ENCODE data around the gene REXO1. TPM values are rescaled to one million over a fixed set of nuclear protein-coding genes. Genes with fewer than 3 reads are reported as not detected.

REXO1 gene
- total RNA-seq, 2 donors from 2014 or later: 42.0 to 51.7 TPM

- H3K27me3 ChIP-seq: no peaks in the 10 kb centered on the region
- H3K9ac ChIP-seq (ENCODE audit: low read depth in 2 of 2, low read length in 2 of 2): peak overlapping the region; percentile 87 to 98
- TF ChIP-seq CTCF (IDR thresholded peaks at IDR 0.05): no peak
These were observed 8.7 kb upstream of the REXO1 start for GRCh38 chr19:1856698-1857603.

GRCh38 chr19:1856345-1856697, 8.0 kb upstream of the REXO1 start:
- peak overlapping the region; percentile 87 to 98 for H3K9ac ChIP-seq (ENCODE audit: low read depth in 2 of 2, low read length in 2 of 2)
- no peaks in the 10 kb centered on the region for H3K36me3 ChIP-seq
- TF ChIP-seq CTCF (IDR thresholded peaks at IDR 0.05): no peak
- H3K27me3 ChIP-seq: no peaks in the 10 kb centered on the region
- intact Hi-C loops (cut with DNase I): no loop called here
- no peaks in the 10 kb centered on the region for H3K9me3 ChIP-seq
- peak overlapping the region; percentile 45 for H3K4me3 ChIP-seq
- peak overlapping the region; percentile 98 for H3K27ac ChIP-seq
- no peak for DNase-seq
- H3K4me1 ChIP-seq: peaks cover 56% of the 10 kb centered on the region

More at GRCh38 chr19:1856698-1857603, 8.7 kb upstream of the REXO1 start:
- Histone ChIP-seq H3K4me3 (peak overlapping the region; percentile 45), H3K27ac (peak overlapping the region; percentile 98), H3K9me3 (no peaks in the 10 kb centered on the region), H3K4me1 (peaks cover 60% of the 10 kb centered on the region), H3K36me3 (no peaks in the 10 kb centered on the region)
- peak; percentile 95 for DNase-seq
- intact Hi-C loops (cut with DNase I): no loop called here

- Histone ChIP-seq H3K27me3 (no peaks in the 10 kb centered on the region), H3K36me3 (no peaks in the 10 kb centered on the region), H3K9me3 (no peaks in the 10 kb centered on the region), H3K4me1 (peaks cover 52% of the 10 kb centered on the region), H3K4me3 (peak overlapping the region; percentile 45), H3K9ac (ENCODE audit: low read depth in 2 of 2, low read length in 2 of 2) (peak overlapping the region; percentile 87 to 98), H3K27ac (peak overlapping the region; percentile 98)
- TF ChIP-seq CTCF (IDR thresholded peaks at IDR 0.05): no peak
- DNase-seq: peak; percentile 45
- intact Hi-C loops (cut with DNase I): no loop called here
These were observed 7.6 kb upstream of the REXO1 start for GRCh38 chr19:1855828-1856255.

- intact Hi-C loops (cut with DNase I): no loop called here
- Histone ChIP-seq H3K27ac (peak overlapping the region; percentile 98), H3K4me1 (peaks cover 46% of the 10 kb centered on the region), H3K4me3 (peak overlapping the region; percentile 45), H3K36me3 (no peaks in the 10 kb centered on the region), H3K27me3 (no peaks in the 10 kb centered on the region), H3K9me3 (no peaks in the 10 kb centered on the region), H3K9ac (ENCODE audit: low read depth in 2 of 2, low read length in 2 of 2) (peak overlapping the region; percentile 87 to 98)
- TF ChIP-seq CTCF (IDR thresholded peaks at IDR 0.05): no peak
- peak; percentile 95 for DNase-seq
These were observed 7.0 kb upstream of the REXO1 start for GRCh38 chr19:1855040-1855827.

- H3K4me1 ChIP-seq: peaks cover 39% of the 10 kb centered on the region
- H3K9me3 ChIP-seq: no peaks in the 10 kb centered on the region
- no peaks in the 10 kb centered on the region for H3K36me3 ChIP-seq
- DNase-seq: peak; percentile 52
- intact Hi-C loops (cut with DNase I): no loop called here
- peak overlapping the region; percentile 98 for H3K27ac ChIP-seq
- TF ChIP-seq CTCF (IDR thresholded peaks at IDR 0.05): no peak
- H3K9ac ChIP-seq (ENCODE audit: low read depth in 2 of 2, low read length in 2 of 2): peak overlapping the region; percentile 62 to 98
- peak overlapping the region; percentile 14 for H3K4me3 ChIP-seq
- no peaks in the 10 kb centered on the region for H3K27me3 ChIP-seq
These were observed 6.3 kb upstream of the REXO1 start for GRCh38 chr19:1854542-1855039.
